ENCODE measurements around the gene GANC.

GRCh38 chr15:42239528-42240182 lies 33.3 kb upstream of the GANC start:
- no peak for TF ChIP-seq EZH2phosphoT487 (IDR thresholded peaks at IDR 0.05; ENCODE audit: low read length)
- TF ChIP-seq, protein P1, sequence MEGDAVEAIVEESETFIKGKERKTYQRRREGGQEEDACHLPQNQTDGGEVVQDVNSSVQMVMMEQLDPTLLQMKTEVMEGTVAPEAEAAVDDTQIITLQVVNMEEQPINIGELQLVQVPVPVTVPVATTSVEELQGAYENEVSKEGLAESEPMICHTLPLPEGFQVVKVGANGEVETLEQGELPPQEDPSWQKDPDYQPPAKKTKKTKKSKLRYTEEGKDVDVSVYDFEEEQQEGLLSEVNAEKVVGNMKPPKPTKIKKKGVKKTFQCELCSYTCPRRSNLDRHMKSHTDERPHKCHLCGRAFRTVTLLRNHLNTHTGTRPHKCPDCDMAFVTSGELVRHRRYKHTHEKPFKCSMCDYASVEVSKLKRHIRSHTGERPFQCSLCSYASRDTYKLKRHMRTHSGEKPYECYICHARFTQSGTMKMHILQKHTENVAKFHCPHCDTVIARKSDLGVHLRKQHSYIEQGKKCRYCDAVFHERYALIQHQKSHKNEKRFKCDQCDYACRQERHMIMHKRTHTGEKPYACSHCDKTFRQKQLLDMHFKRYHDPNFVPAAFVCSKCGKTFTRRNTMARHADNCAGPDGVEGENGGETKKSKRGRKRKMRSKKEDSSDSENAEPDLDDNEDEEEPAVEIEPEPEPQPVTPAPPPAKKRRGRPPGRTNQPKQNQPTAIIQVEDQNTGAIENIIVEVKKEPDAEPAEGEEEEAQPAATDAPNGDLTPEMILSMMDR (IDR thresholded peaks at IDR 0.05; ENCODE audit: low read length) = no peak
- TF ChIP-seq EZH2 (optimal IDR thresholded peaks at IDR 0.05; ENCODE audit: low read depth, low read length) = no peak

Measured in MM.1S (cell line).